Endothelial cell of umbilical vein (primary cell): Measurements from ENCODE around the gene LNX2. TPM values are rescaled to one million over a fixed set of nuclear protein-coding genes. Genes with fewer than 3 reads are reported as not detected.

Experiments
- BruUV-seq: library from RNA; stranded (reverse); fragments of 400-500 nt; replicated peaks from 2 replicates; lab custom pipeline; 2021; lab: Mats Ljungman, UMichigan
- CTCF ChIA-PET: fragments of 300-600, 350-600 bp; sonication (Branson Sonifier 250); formaldehyde crosslinking; loops from one replicate; lab custom pipeline; 2021; ENCODE audit warnings: antibody characterized with exemption, inconsistent platforms; lab: Charles Lee
- POLR2A ChIA-PET: fragments of 300-600, 350-600 bp; sonication (Branson Sonifier 250); formaldehyde crosslinking; loops from one replicate; lab custom pipeline; 2021; ENCODE audit warnings: antibody characterized with exemption, inconsistent platforms; lab: Charles Lee
- DNase-seq: peaks from one replicate; pipeline ENCODE4 v3.0.0-alpha.2; 2011; ENCODE audit warnings: low read depth, low spot score
- FAIRE-seq: peaks from 2 replicates; lab custom pipeline; 2011; peaks lifted over from hg19 to GRCh38; lab: Jason Lieb, UNC
- H2AFZ ChIP-seq: 2 replicates; pipeline ENCODE4 v1.6.0; 2012; ENCODE audit warnings: low read depth, low read length, control low read depth, inconsistent platforms
- H3K27ac ChIP-seq: 2 replicates; pipeline ENCODE4 v1.5.1; 2011; ENCODE audit warnings: low read depth, mild to moderate bottlenecking, control low read depth, low read length, moderate library complexity; ENCODE audit not compliant: insufficient read depth
- H3K27me3 ChIP-seq, 2 experiments: 2 replicates each; pipeline versions ENCODE4 v1.6.0 to v1.6.1; 2011; ENCODE audit warnings: low read length in 2 of 2, mixed read lengths in 1 of 2; ENCODE audit not compliant: control insufficient read depth in 2 of 2, insufficient read depth in 2 of 2
- H3K36me3 ChIP-seq, 2 experiments: 2 replicates in 1 of 2; 3 replicates in 1 of 2; pipeline ENCODE4 v1.5.1; 2011; ENCODE audit warnings: low read length in 2 of 2, mild to moderate bottlenecking in 1 of 2, moderate library complexity in 1 of 2; ENCODE audit not compliant: control insufficient read depth in 2 of 2, insufficient read depth in 2 of 2; ENCODE audit errors: extremely low read depth in 1 of 2
- H3K4me1 ChIP-seq: 3 replicates; pipeline ENCODE4 v1.5.1; 2011; ENCODE audit warnings: mild to moderate bottlenecking, low read length; ENCODE audit not compliant: control insufficient read depth, insufficient read depth; ENCODE audit errors: extremely low read depth
- H3K4me2 ChIP-seq: 2 replicates; pipeline ENCODE4 v1.6.1; 2011; ENCODE audit warnings: low read length, control low read depth, mixed read lengths; ENCODE audit not compliant: insufficient read depth
- H3K4me3 ChIP-seq, 3 experiments: fragments of 200-600 bp in 1 of 3; sonication (generic), shearing (Covaris generic) in 1 of 3; replicated peaks in 1 of 3; 2 replicates each; pipeline ENCODE4 v1.5.1; 2011 to 2016; ENCODE audit warnings: control low read depth in 3 of 3, low read length in 3 of 3, mild to moderate bottlenecking in 2 of 3, inconsistent platforms in 1 of 3, low read depth in 1 of 3, moderate library complexity in 1 of 3; ENCODE audit not compliant: insufficient read depth in 1 of 3
- H3K79me2 ChIP-seq: 2 replicates; pipeline ENCODE4 v1.6.0; 2012; ENCODE audit warnings: low read length, inconsistent platforms; ENCODE audit not compliant: control insufficient read depth, insufficient read depth
- H3K9ac ChIP-seq: replicated peaks from 2 replicates; pipeline ENCODE3; 2011; ENCODE audit warnings: low read length, control low read depth; ENCODE audit not compliant: insufficient read depth; ENCODE audit errors: extremely low read depth
- H3K9me1 ChIP-seq: replicated peaks from 3 replicates; pipeline ENCODE4 v1.6.0; 2011; ENCODE audit warnings: mild to moderate bottlenecking, low read length; ENCODE audit not compliant: control insufficient read depth, insufficient read depth; ENCODE audit errors: extremely low read depth
- H3K9me3 ChIP-seq: replicated peaks from 2 replicates; pipeline ENCODE4 v1.5.1; 2012; ENCODE audit warnings: low read length, inconsistent platforms; ENCODE audit not compliant: control insufficient read depth, insufficient read depth
- H4K20me1 ChIP-seq: replicated peaks from 2 replicates; pipeline ENCODE3; 2011; ENCODE audit warnings: mild to moderate bottlenecking, low read length; ENCODE audit not compliant: control insufficient read depth, insufficient read depth; ENCODE audit errors: extremely low read depth
- EZH2 ChIP-seq: IDR thresholded peaks from 2 replicates; pipeline ENCODE4 v1.6.1; 2012; ENCODE audit warnings: borderline replicate concordance, low read depth, mild to moderate bottlenecking, moderate library complexity, low read length, inconsistent platforms; ENCODE audit not compliant: severe bottlenecking
- FOS ChIP-seq: IDR thresholded peaks from 2 replicates; pipeline ENCODE4 v1.6.1; 2011; ENCODE audit warnings: mild to moderate bottlenecking, low read length, moderate library complexity, borderline replicate concordance; ENCODE audit not compliant: insufficient read depth
- GATA2 ChIP-seq: IDR thresholded peaks from 2 replicates; pipeline ENCODE4 v1.7.0; 2011; ENCODE audit warnings: low read depth, mild to moderate bottlenecking, moderate library complexity, mixed read lengths, low read length; ENCODE audit not compliant: insufficient read length, insufficient read depth
- JUN ChIP-seq: IDR thresholded peaks from 2 replicates; pipeline ENCODE4 v1.6.1; 2011; ENCODE audit warnings: borderline replicate concordance, low read depth; ENCODE audit not compliant: insufficient read length, insufficient read depth
- MAX ChIP-seq: IDR thresholded peaks from 2 replicates; pipeline ENCODE4 v1.6.1; 2011; ENCODE audit not compliant: insufficient read depth, insufficient read length
- POLR2A ChIP-seq: IDR thresholded peaks from 2 replicates; pipeline ENCODE4 v1.6.1; 2012; ENCODE audit warnings: low read depth, mild to moderate bottlenecking, control low read depth, low read length
- POLR2AphosphoS5 ChIP-seq: IDR thresholded peaks from 2 replicates; pipeline ENCODE4 v1.6.1; 2012; ENCODE audit warnings: low read depth, mild to moderate bottlenecking, control low read depth, low read length, moderate library complexity; ENCODE audit not compliant: insufficient read depth
- dilution Hi-C: fragments of 300-500 bp; cut with MboI; formaldehyde crosslinking; loops from one replicate; pipeline ENCODE4 v1.15.0; 2019; ENCODE audit warnings: low sequenced_read_pairs; ENCODE audit not compliant: extremely low pct_ligation_motif_present
- intact Hi-C: fragments of 100-400 bp; cut with micrococcal nuclease; formaldehyde crosslinking; loops from one replicate; pipeline ENCODE4 v1.10.0; 2022
- polyA plus RNA-seq, 4 experiments: library from polyadenylated mRNA; depleted of rRNA in 3 of 4; stranded (reverse) in 3 of 4; unstranded in 1 of 4; fragments of >200 nt; gene quantifications; 2 replicates each; pipeline versions ENCODE4 v1.2.1 to v1.2.3, GENCODE V29; 2011 to 2012; ENCODE audit warnings: missing spikeins in 1 of 4
- total RNA-seq: library from RNA; stranded (reverse); gene quantifications from 2 replicates; pipeline ENCODE4 v1.2.3, GENCODE V29; 2021

LNX2 gene
- total and polyA plus RNA-seq, 2 donors (not counting 3 experiments of a cell fraction or from before 2014, with no cell fraction given) = 7.0 to 9.1 TPM

DNA sequence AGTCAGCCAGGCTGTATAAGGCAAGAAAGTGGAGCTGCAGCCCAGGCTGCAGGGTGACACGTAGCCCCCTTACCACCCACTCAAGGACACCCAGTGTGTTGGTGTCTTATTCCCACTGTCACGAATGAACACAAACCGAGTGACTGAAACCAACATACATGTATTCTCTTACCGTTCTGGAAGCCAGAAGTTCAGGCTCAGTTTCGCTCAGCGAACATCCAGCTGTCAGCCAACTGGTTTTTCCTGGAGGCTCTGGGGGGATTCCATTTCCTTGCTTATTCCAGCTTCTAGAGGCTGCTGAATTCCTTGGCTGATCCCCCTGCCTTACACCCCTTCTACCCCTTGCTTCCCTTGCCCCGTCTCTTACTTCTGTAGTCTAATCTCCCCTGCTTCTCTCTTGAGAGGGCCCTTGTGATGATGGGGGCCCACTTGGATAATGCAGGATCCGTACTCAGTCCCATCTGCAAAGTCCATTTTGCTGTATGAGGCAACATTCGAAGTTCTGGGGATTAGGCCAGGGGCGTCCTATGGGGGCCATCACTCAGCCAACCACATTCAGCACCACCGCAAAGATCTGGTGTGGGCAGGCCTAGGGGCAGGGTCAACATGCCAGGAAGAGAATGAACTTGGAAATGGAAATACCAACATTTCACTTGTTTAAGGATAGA, 122.6 kb downstream of the LNX2 start:
- Histone ChIP-seq H3K4me1 (no peaks in the 10 kb centered on the region), H3K79me2 (no peaks in the 10 kb centered on the region), H3K4me2 (no peak overlapping the region), H4K20me1 (no peaks in the 10 kb centered on the region), H2AFZ (no peak overlapping the region), H3K4me3 (no peak overlapping the region), H3K27ac (no peak overlapping the region), H3K9me1 (no peaks in the 10 kb centered on the region), H3K9me3 (no peaks in the 10 kb centered on the region), H3K36me3 (no peaks in the 10 kb centered on the region), H3K9ac (no peak overlapping the region), H3K27me3 (peaks cover 0 to 5% of the 10 kb centered on the region in 2 experiments)
- no peak for DNase-seq
- dilution Hi-C loops = no loop called here
- no TSS peak for BruUV-seq
- POLR2A ChIA-PET = no interaction called here
- TF ChIP-seq FOS = no peak
- TF ChIP-seq MAX = no peak
- TF ChIP-seq EZH2 = no peak
- no peak for TF ChIP-seq POLR2AphosphoS5
- TF ChIP-seq GATA2 = no peak
- no peak for TF ChIP-seq JUN
- no peak for TF ChIP-seq POLR2A
- CTCF ChIA-PET = interaction anchor here (1.5 kb wide), 1 partner anchor 329 kb away, joined by 4 read pairs; no protein-coding TSS in a partner anchor
- intact Hi-C loops = no loop called here
- no peak for FAIRE-seq
